ENCODE results near the gene NUDT17.
"Not testable (repeated sequence)": the region's sequence is repeated elsewhere in the genome, so short reads cannot be mapped to it uniquely, and the experiment has no call there.

NUDT17 gene

DNA sequence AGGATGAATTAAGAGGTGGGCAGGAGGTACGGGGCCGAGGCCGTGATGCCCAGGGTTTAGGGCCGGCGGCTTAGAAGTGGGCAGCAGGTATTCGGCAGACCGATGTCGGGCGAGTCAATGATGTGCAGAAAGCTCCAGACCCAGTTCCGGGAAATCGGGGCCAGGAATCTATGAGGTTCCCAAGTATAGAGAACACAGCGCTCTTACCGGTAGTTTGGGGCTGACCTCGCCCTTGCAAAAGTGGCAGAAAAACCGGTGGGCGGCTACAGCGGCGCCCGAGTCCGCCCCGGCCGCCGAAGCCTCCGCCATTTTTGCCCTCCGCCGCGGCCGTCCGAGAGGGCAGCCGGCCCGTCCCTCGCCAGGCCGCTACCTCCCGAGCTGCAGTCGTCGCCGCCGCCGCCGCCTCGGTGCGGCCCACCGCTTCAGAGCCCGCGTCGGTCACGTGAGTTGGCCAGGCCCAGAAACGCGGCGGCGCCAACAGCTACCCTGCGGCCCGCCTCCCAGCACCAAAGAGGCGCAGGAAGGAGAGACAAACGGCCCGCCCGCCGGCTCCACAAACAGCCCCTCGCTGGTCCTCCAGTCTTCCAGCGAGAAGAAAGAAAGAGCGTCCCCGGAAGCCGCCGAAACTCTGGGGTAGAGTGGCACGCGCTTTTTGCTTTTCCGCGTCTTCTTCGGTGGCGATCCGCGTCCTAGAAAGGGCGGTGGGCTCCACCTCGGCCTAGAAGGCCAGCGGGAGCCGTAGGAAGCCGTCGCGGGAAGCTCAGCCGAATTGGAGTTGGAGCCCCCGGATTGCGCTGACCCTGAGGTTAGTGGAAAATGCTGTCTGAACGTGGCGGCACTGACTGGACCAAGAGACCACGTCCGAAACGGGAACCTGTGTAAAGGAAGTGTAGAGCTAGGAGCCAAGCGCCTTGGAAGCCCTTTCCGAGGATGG is 21.6 kb upstream of the NUDT17 start, which contains the start of the genes POLR3C and RNF115:
POLR3C (plus strand) TSS at position 636 of the 934 bp plus-strand sequence. CDS start 1,577 bp downstream, outside the sequence.
RNF115 (minus strand) TSS at position 531 of the 934 bp plus-strand sequence; CDS start at position 309, 222 bp downstream.
- Histone ChIP-seq H3K9ac (peak within 1 kb of the TSS; percentile 86 to 98 (median 92)), H3K4me3 (peak within 1 kb of the TSS; percentile 67 to 92 (median 80)), H4K20me1 (peaks cover 0 to 38% (median 19%) of the 10 kb centered on the region in 11 experiments; a peak in 11 of 22 replicates), H3K9me3 (replicated peaks in 1 of 11) (peaks cover 0 to 5% (median 4%) of the 10 kb centered on the region in 11 experiments; a peak in 7 of 22 replicates), H3K27me3 (no peaks in the 10 kb centered on the region), H3K27ac (peak within 1 kb of the TSS; percentile 80 to 95 (median 93)), H3K4me1 (peaks cover 12 to 33% (median 21%) of the 10 kb centered on the region in 10 experiments), H3K36me3 (peaks cover 34 to 42% (median 39%) of the 10 kb centered on the region in 11 experiments), H3K4me2 (peak within 1 kb of the TSS; percentile 84 to 97 (median 92))
- TF ChIP-seq Cebpa-rat (IDR thresholded peaks at IDR 0.05), result no peak

- H4K20me1 ChIP-seq, result peaks cover 0 to 38% (median 19%) of the 10 kb centered on the region in 11 experiments; a peak in 11 of 22 replicates
- peaks cover 12 to 33% (median 21%) of the 10 kb centered on the region in 10 experiments for H3K4me1 ChIP-seq
- H3K36me3 ChIP-seq, result peaks cover 39 to 44% (median 41%) of the 10 kb centered on the region in 11 experiments
- H3K4me3 ChIP-seq, result peak overlapping the region; percentile 67 to 92 (median 80)
- peaks cover 0 to 1% (median 0%) of the 10 kb centered on the region in 11 experiments; a peak in 6 of 22 replicates for H3K9me3 ChIP-seq (replicated peaks in 1 of 11)
- peak overlapping the region; percentile 80 to 95 (median 93) for H3K27ac ChIP-seq
- H3K9ac ChIP-seq, result peak overlapping the region; percentile 86 to 98 (median 92)
- TF ChIP-seq Cebpa-rat (IDR thresholded peaks at IDR 0.05), result no peak
- H3K27me3 ChIP-seq, result no peaks in the 10 kb centered on the region
- peak overlapping the region; percentile 84 to 97 (median 92) for H3K4me2 ChIP-seq
Observed at GRCh38 chr1:145824499-145824842, 21.0 kb upstream of the NUDT17 start.

GRCh38 chr1:145826030-145826429 is 19.4 kb upstream of the NUDT17 start:
- Histone ChIP-seq H3K4me1 (peaks cover 12 to 33% (median 21%) of the 10 kb centered on the region in 10 experiments), H3K27me3 (no peaks in the 10 kb centered on the region), H3K36me3 (peaks cover 54 to 58% (median 56%) of the 10 kb centered on the region in 11 experiments), H3K27ac (no peak overlapping the region), H3K9me3 (replicated peaks in 1 of 11) (no peaks in the 10 kb centered on the region), H4K20me1 (peaks cover 0 to 38% (median 19%) of the 10 kb centered on the region in 11 experiments; a peak in 10 of 22 replicates), H3K4me2 (peak overlapping the region; percentile 84 to 97 (median 92)), H3K9ac (peak overlapping the region in 4 of 11 experiments; percentile 25 to 93 (median 62); a peak in 3 of 22 replicates), H3K4me3 (peak overlapping the region in 5 of 10 experiments; percentile 69 to 83 (median 76); a peak in 8 of 20 replicates)
- TF ChIP-seq Cebpa-rat (IDR thresholded peaks at IDR 0.05), result no peak

DNA sequence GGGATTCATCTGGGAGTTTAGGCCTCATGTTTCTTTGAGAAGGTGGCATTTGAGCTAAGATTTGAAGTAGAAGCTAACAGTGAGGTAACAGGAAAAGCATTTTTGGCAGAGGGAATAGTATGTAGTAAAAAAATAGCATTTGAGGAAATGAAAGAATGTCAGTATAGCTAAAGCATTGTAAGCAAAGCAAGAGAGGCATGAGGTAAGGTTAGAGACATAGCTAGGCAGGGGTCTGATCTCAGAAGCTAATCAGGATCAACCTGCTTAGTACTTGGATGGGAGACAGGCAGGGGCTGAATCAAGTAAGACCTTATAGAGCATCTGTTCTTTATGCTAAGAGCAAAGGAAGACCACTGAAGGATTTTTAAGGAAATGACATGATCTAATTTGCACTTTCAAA is 17.5 kb upstream of the NUDT17 start:
- no peak for TF ChIP-seq Cebpa-rat (IDR thresholded peaks at IDR 0.05)
- Histone ChIP-seq H3K27me3 (no peaks in the 10 kb centered on the region), H3K4me3 (no peak overlapping the region), H3K9me3 (replicated peaks in 1 of 11) (no peaks in the 10 kb centered on the region), H3K36me3 (peaks cover 73 to 78% (median 75%) of the 10 kb centered on the region in 11 experiments), H3K4me2 (no peak overlapping the region), H4K20me1 (peaks cover 0 to 47% (median 19%) of the 10 kb centered on the region in 11 experiments; a peak in 10 of 22 replicates), H3K4me1 (peaks cover 12 to 33% (median 21%) of the 10 kb centered on the region in 10 experiments), H3K27ac (no peak overlapping the region), H3K9ac (0 out of 22 replicates have a peak overlapping the region, but pooled peaks of 1 of the 11 experiments have one; percentile 17)

DNA sequence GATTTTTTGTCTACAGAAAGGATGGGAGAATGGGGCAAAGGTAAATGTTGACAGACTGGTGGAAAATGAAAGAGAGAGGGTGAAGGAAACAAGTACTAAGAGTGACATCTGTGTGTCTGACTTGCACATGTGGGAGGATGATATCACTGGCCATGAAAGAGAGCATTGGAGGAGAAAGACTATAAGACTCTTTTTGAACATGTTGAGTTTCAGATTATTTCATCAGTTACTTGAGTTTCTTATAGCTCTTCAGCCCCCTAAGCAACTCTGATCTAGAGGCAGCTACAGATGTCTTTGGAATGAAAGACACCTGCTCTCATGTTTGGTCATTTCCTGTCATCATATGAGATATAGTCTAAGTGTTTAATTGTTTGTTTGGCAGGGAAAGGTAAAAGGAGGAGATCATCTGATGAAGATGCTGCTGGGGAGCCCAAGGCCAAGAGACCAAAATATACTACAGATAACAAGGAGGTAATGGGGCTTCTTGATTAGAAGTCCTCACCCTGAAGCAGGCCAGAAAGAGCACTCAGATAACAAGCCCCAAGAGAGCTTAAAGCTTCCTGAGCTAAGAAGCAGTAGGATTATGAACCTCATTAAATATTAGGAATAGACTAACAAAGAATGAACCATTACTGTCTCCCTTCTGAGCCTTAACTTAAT is 16.9 kb upstream of the NUDT17 start:
- H3K9ac ChIP-seq, result no peak overlapping the region
- no peak overlapping the region for H3K4me2 ChIP-seq
- H3K9me3 ChIP-seq (replicated peaks in 1 of 11), result no peaks in the 10 kb centered on the region
- no peaks in the 10 kb centered on the region for H3K27me3 ChIP-seq
- H3K4me3 ChIP-seq, result no peak overlapping the region
- no peak overlapping the region for H3K27ac ChIP-seq
- H3K4me1 ChIP-seq, result peaks cover 12 to 33% (median 21%) of the 10 kb centered on the region in 10 experiments
- H3K36me3 ChIP-seq, result peaks cover 78 to 83% (median 81%) of the 10 kb centered on the region in 11 experiments
- H4K20me1 ChIP-seq, result peaks cover 0 to 47% (median 19%) of the 10 kb centered on the region in 11 experiments; a peak in 10 of 22 replicates
- TF ChIP-seq Cebpa-rat (IDR thresholded peaks at IDR 0.05), result no peak

DNA sequence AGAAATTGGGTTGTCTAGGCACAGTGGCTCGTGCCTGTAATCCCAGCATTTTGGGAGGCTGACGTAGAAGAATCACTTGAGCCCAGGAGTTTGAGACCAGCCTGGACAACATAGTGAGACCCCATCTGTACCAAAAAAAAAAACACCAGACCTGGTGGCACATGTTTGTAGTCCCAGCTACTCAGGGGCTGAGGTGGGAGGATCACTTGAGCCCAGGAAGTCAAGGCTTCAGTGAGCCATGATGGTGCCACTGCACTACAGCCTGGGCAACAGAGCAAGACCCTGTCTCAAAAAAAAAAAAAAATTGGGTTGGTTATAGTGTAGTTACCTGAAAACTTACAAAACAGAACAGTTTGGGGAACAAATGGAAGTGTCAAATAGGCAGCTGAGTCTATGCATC is 14.6 kb upstream of the NUDT17 start:
- peaks cover 2 to 24% (median 10%) of the 10 kb centered on the region in 10 experiments for H3K4me1 ChIP-seq
- not testable (repeated sequence) for H3K27me3 ChIP-seq
- peaks cover 99 to 100% (median 100%) of the 10 kb centered on the region in 11 experiments for H3K36me3 ChIP-seq

GRCh38 chr1:145837656-145838055 is 7.8 kb upstream of the NUDT17 start:
- no peak for TF ChIP-seq Cebpa-rat (IDR thresholded peaks at IDR 0.05)

More for the DNA sequence above, 14.6 kb upstream of the NUDT17 start:
- not testable (repeated sequence) for H3K4me2 ChIP-seq; H3K9me3 ChIP-seq (replicated peaks in 1 of 11); H3K9ac ChIP-seq; H3K4me3 ChIP-seq; H3K27ac ChIP-seq
- H4K20me1 ChIP-seq, result peaks cover 0 to 43% (median 18%) of the 10 kb centered on the region in 11 experiments; a peak in 13 of 22 replicates

DNA sequence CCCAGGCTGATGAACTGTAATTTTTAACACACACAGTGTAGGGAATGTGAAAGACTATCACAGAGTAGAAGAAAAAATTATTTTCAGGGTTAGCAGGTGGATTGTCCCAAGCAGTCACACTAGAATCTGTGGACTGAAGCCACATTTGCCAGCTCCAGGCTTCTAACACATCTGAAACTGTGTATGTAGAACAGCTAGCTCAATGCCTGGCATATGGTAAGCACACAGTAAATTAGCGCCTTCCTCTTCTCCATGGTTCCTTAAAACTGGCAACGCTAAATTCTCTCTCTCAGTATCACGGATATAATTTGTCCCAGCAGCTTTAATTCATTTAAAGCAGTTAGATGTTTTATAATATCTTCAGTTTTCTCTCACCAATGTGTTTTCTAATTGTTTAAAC is 2.4 kb upstream of the NUDT17 start:
- H3K27me3 ChIP-seq, result no peaks in the 10 kb centered on the region
- peaks cover 0 to 31% (median 8%) of the 10 kb centered on the region in 11 experiments; a peak in 8 of 22 replicates for H4K20me1 ChIP-seq
- H3K9ac ChIP-seq, result no peak overlapping the region
- 0 out of 22 replicates have a peak overlapping the region, but pooled peaks of 1 of the 11 experiments have one; percentile 99 for H3K4me2 ChIP-seq
- no peak for TF ChIP-seq Cebpa-rat (IDR thresholded peaks at IDR 0.05)
- H3K4me3 ChIP-seq, result no peak overlapping the region
- peaks cover 57 to 71% (median 64%) of the 10 kb centered on the region in 11 experiments for H3K36me3 ChIP-seq
- no peaks in the 10 kb centered on the region for H3K9me3 ChIP-seq (replicated peaks in 1 of 11)
- peaks cover 19 to 36% (median 25%) of the 10 kb centered on the region in 10 experiments for H3K4me1 ChIP-seq
- no peak overlapping the region for H3K27ac ChIP-seq

More at GRCh38 chr1:145837656-145838055, 7.8 kb upstream of the NUDT17 start:
- no peaks in the 10 kb centered on the region for H3K9me3 ChIP-seq (replicated peaks in 1 of 11)
- H3K36me3 ChIP-seq, result peaks cover 99 to 100% (median 100%) of the 10 kb centered on the region in 11 experiments
- H3K27me3 ChIP-seq, result no peaks in the 10 kb centered on the region
- H3K4me3 ChIP-seq, result no peak overlapping the region
- H4K20me1 ChIP-seq, result peaks cover 0 to 35% (median 5%) of the 10 kb centered on the region in 11 experiments; a peak in 9 of 22 replicates
- no peak overlapping the region for H3K9ac ChIP-seq
- no peak overlapping the region for H3K4me2 ChIP-seq
- no peaks in the 10 kb centered on the region for H3K4me1 ChIP-seq
- H3K27ac ChIP-seq, result no peak overlapping the region

All from BLaER1 treated with 17β-estradiol and CSF1 and Interleukin-3, amounts not matched to agents 10 nM and 100 nM (cell line).